ENCODE measurements around the gene XRRA1.

- TF ChIP-seq CTCF (IDR thresholded peaks at IDR 0.05) (no peak), POLR2A (IDR thresholded peaks at IDR 0.05) (no peak)
Observed at GRCh38 chr11:74837191-74837590, 111.7 kb downstream of the XRRA1 start.

Data from ovary (tissue), 3 donors.